Urinary bladder (tissue), 4 donors: Measurements from ENCODE around the gene IFNAR2. TPM values are rescaled to one million over a fixed set of nuclear protein-coding genes. Genes with fewer than 3 reads are reported as not detected.
"Not testable (repeated sequence)": the region's sequence is repeated elsewhere in the genome, so short reads cannot be mapped to it uniquely, and the experiment has no call there.

ENCODE experiments used
- DNase-seq: peaks from one replicate; pipeline ENCODE4 v3.0.0-alpha.2; 2015; ENCODE audit errors: extremely low spot score
- H3K27ac ChIP-seq: one replicate; pipeline ENCODE4 v1.5.1; 2013; ENCODE audit warnings: low read depth, mild to moderate bottlenecking, moderate library complexity
- H3K36me3 ChIP-seq: one replicate; pipeline ENCODE4 v1.6.1; 2013; ENCODE audit warnings: mild to moderate bottlenecking, moderate library complexity; ENCODE audit not compliant: insufficient read depth
- H3K4me1 ChIP-seq: one replicate; pipeline ENCODE4 v1.6.1; 2013; ENCODE audit warnings: mild to moderate bottlenecking, moderate library complexity; ENCODE audit not compliant: insufficient read depth
- H3K4me3 ChIP-seq: one replicate; pipeline ENCODE4 v1.5.1; 2013; ENCODE audit warnings: low read depth, low read length
- WGBS: extraction: QIAGEN DNeasy Blood & Tissue Kit; methylation state at CpG from one replicate; pipeline ENCODE4 v1.1.7; 2013; 5-methylcytosine and 5-hydroxymethylcytosine counted together
- polyA plus RNA-seq: library from polyadenylated mRNA; stranded (reverse); fragments of 200-250 nt; gene quantifications from one replicate; pipeline ENCODE4 v1.2.3, GENCODE V29; 2013
- total RNA-seq: library from RNA; depleted of rRNA; stranded (reverse); fragments of >200 nt; gene quantifications from one replicate; pipeline ENCODE4 v1.2.3, GENCODE V29; 2014
- donor health status: healthy with polysubstance abuse.
- donor health status: healthy.

The IFNAR2 gene
- total and polyA plus RNA-seq, 2 donors = 16.6 to 17.5 TPM

- not testable (repeated sequence) for H3K27ac ChIP-seq, H3K36me3 ChIP-seq, H3K4me1 ChIP-seq, H3K4me3 ChIP-seq, DNase-seq
- WGBS = 96% methylated on average over 8 of the region's 8 CpGs
Observed at GRCh38 chr21:33242846-33243245, 13.1 kb downstream of the IFNAR2 start.

- 83% methylated on average over 6 of the region's 6 CpGs for WGBS
- Histone ChIP-seq H3K27ac (no peak overlapping the region), H3K36me3 (peaks cover 7% of the 10 kb centered on the region), H3K4me1 (no peaks in the 10 kb centered on the region), H3K4me3 (no peak overlapping the region)
- no peak for DNase-seq
Observed at GRCh38 chr21:33244082-33244778, 14.5 kb downstream of the IFNAR2 start.

- H3K4me3 ChIP-seq = no peak overlapping the region
- peaks cover 7% of the 10 kb centered on the region for H3K36me3 ChIP-seq
- no peak for DNase-seq
- H3K4me1 ChIP-seq = no peaks in the 10 kb centered on the region
- WGBS = 85% methylated on average over 2 of the region's 2 CpGs
- H3K27ac ChIP-seq = no peak overlapping the region
Observed at GRCh38 chr21:33244779-33245105, 15.0 kb downstream of the IFNAR2 start.

GRCh38 chr21:33245289-33245918 lies 15.7 kb downstream of the IFNAR2 start:
- Histone ChIP-seq H3K36me3 (peaks cover 7% of the 10 kb centered on the region), H3K4me1 (no peaks in the 10 kb centered on the region), H3K4me3 (no peak overlapping the region), H3K27ac (no peak overlapping the region)
- DNase-seq = no peak
- 87% methylated on average over 4 of the region's 4 CpGs for WGBS

GRCh38 chr21:33246506-33246905 lies 16.8 kb downstream of the IFNAR2 start:
- H3K27ac ChIP-seq = no peak overlapping the region
- H3K4me1 ChIP-seq = no peaks in the 10 kb centered on the region
- DNase-seq = no peak
- H3K4me3 ChIP-seq = no peak overlapping the region
- peaks cover 7% of the 10 kb centered on the region for H3K36me3 ChIP-seq
- 93% methylated on average over 5 of the region's 5 CpGs for WGBS

- no peak for DNase-seq
- WGBS = 94% methylated on average over 7 of the region's 7 CpGs
- Histone ChIP-seq H3K27ac (no peak overlapping the region), H3K4me1 (no peaks in the 10 kb centered on the region), H3K4me3 (no peak overlapping the region), H3K36me3 (peaks cover 6% of the 10 kb centered on the region)
Observed at GRCh38 chr21:33246963-33247362, 17.2 kb downstream of the IFNAR2 start.

- Histone ChIP-seq H3K27ac (no peak overlapping the region), H3K36me3 (peaks cover 5% of the 10 kb centered on the region), H3K4me3 (no peak overlapping the region), H3K4me1 (no peaks in the 10 kb centered on the region)
- 46% methylated on average over 6 of the region's 6 CpGs for WGBS
- DNase-seq = no peak
Observed at GRCh38 chr21:33247599-33247998, 17.9 kb downstream of the IFNAR2 start.

- H3K36me3 ChIP-seq = peaks cover 5% of the 10 kb centered on the region
- DNase-seq = no peak
- no peaks in the 10 kb centered on the region for H3K4me1 ChIP-seq
- H3K4me3 ChIP-seq = no peak overlapping the region
- H3K27ac ChIP-seq = no peak overlapping the region
- 85% methylated on average over 7 of the region's 7 CpGs for WGBS
Observed at GRCh38 chr21:33249331-33250002, 19.7 kb downstream of the IFNAR2 start.

GRCh38 chr21:33251119-33251518 lies 21.4 kb downstream of the IFNAR2 start:
- 88% methylated on average over 2 of the region's 2 CpGs for WGBS
- Histone ChIP-seq H3K27ac (no peak overlapping the region), H3K4me1 (no peaks in the 10 kb centered on the region), H3K36me3 (peaks cover 3% of the 10 kb centered on the region), H3K4me3 (no peak overlapping the region)
- DNase-seq = no peak

GRCh38 chr21:33253382-33253781 lies 23.6 kb downstream of the IFNAR2 start:
- not testable (repeated sequence) for H3K4me1 ChIP-seq, H3K27ac ChIP-seq, H3K4me3 ChIP-seq, DNase-seq, H3K36me3 ChIP-seq
- WGBS = 89% methylated on average over 6 of the region's 6 CpGs

GRCh38 chr21:33254766-33255165 lies 25.0 kb downstream of the IFNAR2 start:
- 95% methylated on average over 5 of the region's 5 CpGs for WGBS
- H3K36me3 ChIP-seq = no peaks in the 10 kb centered on the region
- H3K4me1 ChIP-seq = no peaks in the 10 kb centered on the region
- no peak overlapping the region for H3K27ac ChIP-seq
- no peak for DNase-seq
- no peak overlapping the region for H3K4me3 ChIP-seq

- no peak overlapping the region for H3K4me3 ChIP-seq
- H3K36me3 ChIP-seq = no peaks in the 10 kb centered on the region
- H3K4me1 ChIP-seq = no peaks in the 10 kb centered on the region
- DNase-seq = no peak
- no peak overlapping the region for H3K27ac ChIP-seq
- WGBS = 50% methylated on average over 1 of the region's 1 CpG
Observed at GRCh38 chr21:33255404-33255803, 25.7 kb downstream of the IFNAR2 start.

- Histone ChIP-seq H3K27ac (no peak overlapping the region), H3K36me3 (no peaks in the 10 kb centered on the region), H3K4me3 (no peak overlapping the region), H3K4me1 (no peaks in the 10 kb centered on the region)
- DNase-seq = no peak
- WGBS = 85% methylated on average over 6 of the region's 6 CpGs
Observed at GRCh38 chr21:33256019-33256418, 26.3 kb downstream of the IFNAR2 start.

- Histone ChIP-seq H3K4me1 (no peaks in the 10 kb centered on the region), H3K36me3 (no peaks in the 10 kb centered on the region), H3K4me3 (no peak overlapping the region), H3K27ac (no peak overlapping the region)
- 96% methylated on average over 18 of the region's 18 CpGs for WGBS
- no peak for DNase-seq
Observed at GRCh38 chr21:33257094-33257803, 27.5 kb downstream of the IFNAR2 start.
